22Rv1 (cell line): ENCODE data around the gene FRS2.

Source experiments
- ZFX ChIP-seq: fragments of 450-650 bp; IDR thresholded peaks from 2 replicates; pipeline ENCODE4 v1.6.1; 2017; ENCODE audit warnings: antibody characterized with exemption, borderline replicate concordance
- TF ChIP-seq, protein P1 (sequence below): fragments of 450-650 bp; IDR thresholded peaks from 2 replicates; pipeline ENCODE4 v1.5.1; 2017; ENCODE audit warnings: mild to moderate bottlenecking

- TF ChIP-seq, protein P1, sequence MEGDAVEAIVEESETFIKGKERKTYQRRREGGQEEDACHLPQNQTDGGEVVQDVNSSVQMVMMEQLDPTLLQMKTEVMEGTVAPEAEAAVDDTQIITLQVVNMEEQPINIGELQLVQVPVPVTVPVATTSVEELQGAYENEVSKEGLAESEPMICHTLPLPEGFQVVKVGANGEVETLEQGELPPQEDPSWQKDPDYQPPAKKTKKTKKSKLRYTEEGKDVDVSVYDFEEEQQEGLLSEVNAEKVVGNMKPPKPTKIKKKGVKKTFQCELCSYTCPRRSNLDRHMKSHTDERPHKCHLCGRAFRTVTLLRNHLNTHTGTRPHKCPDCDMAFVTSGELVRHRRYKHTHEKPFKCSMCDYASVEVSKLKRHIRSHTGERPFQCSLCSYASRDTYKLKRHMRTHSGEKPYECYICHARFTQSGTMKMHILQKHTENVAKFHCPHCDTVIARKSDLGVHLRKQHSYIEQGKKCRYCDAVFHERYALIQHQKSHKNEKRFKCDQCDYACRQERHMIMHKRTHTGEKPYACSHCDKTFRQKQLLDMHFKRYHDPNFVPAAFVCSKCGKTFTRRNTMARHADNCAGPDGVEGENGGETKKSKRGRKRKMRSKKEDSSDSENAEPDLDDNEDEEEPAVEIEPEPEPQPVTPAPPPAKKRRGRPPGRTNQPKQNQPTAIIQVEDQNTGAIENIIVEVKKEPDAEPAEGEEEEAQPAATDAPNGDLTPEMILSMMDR: no peak
- TF ChIP-seq ZFX: no peak
Measured at GRCh38 chr12:69545081-69545480, 74.9 kb downstream of the FRS2 start.
